Measurements from ENCODE around the gene FLII.

FLII gene

GRCh38 chr17:18225121-18225641 lies 33.4 kb downstream of the FLII start, which contains the start of gene LLGL1 (continued):
- TF ChIP-seq ZNF335 (tag by site-specific recombination; conservative IDR thresholded peaks at IDR 0.05) (peak; percentile 82), ZNF433 (tag by site-specific recombination; IDR thresholded peaks at IDR 0.05; ENCODE audit: low read depth) (no peak), PRDM10 (tag by site-specific recombination; IDR thresholded peaks at IDR 0.05) (peak; percentile 95), ZNF558 (tag by site-specific recombination; IDR thresholded peaks at IDR 0.05) (no peak), ZNF155 (tag by site-specific recombination; IDR thresholded peaks at IDR 0.05) (no peak), ZNF692 (tag by site-specific recombination; IDR thresholded peaks at IDR 0.05) (no peak), WT1 (tag by site-specific recombination; IDR thresholded peaks at IDR 0.05) (no peak), ZNF266 (tag by site-specific recombination; IDR thresholded peaks at IDR 0.05; ENCODE audit: low read depth) (no peak), ZNF670 (tag by site-specific recombination; IDR thresholded peaks at IDR 0.05; ENCODE audit: low read depth) (no peak), KLF1 (tag by site-specific recombination; IDR thresholded peaks at IDR 0.05) (0 out of 2 replicates have a peak, but pooled peaks have one; percentile 15), KLF9 (tag by site-specific recombination; IDR thresholded peaks at IDR 0.05; ENCODE audit: low read depth) (no peak), KLF7 (tag by site-specific recombination; IDR thresholded peaks at IDR 0.05; ENCODE audit: borderline replicate concordance) (no peak), INSM2 (tag by site-specific recombination; IDR thresholded peaks at IDR 0.05) (no peak), ZNF645 (tag by site-specific recombination; IDR thresholded peaks at IDR 0.05) (no peak), ZNF184 (tag by site-specific recombination; IDR thresholded peaks at IDR 0.05) (no peak), ZNF629 (tag by site-specific recombination; IDR thresholded peaks at IDR 0.05) (peak; percentile 12; the same call in 1 of the 2 replicates), ZNF391 (tag by site-specific recombination; IDR thresholded peaks at IDR 0.05; ENCODE audit: borderline replicate concordance, low read depth) (no peak), ZNF610 (tag by site-specific recombination; IDR thresholded peaks at IDR 0.05; ENCODE audit: borderline replicate concordance) (no peak), ZNF37A (tag by site-specific recombination; IDR thresholded peaks at IDR 0.05) (no peak), SCRT2 (tag by site-specific recombination; IDR thresholded peaks at IDR 0.05) (no peak), ZNF175 (tag by site-specific recombination; IDR thresholded peaks at IDR 0.05) (no peak), ZNF624 (tag by site-specific recombination; IDR thresholded peaks at IDR 0.05) (no peak), GLI4 (tag by site-specific recombination; IDR thresholded peaks at IDR 0.05) (no peak), ZNF423 (tag by site-specific recombination; IDR thresholded peaks at IDR 0.05) (no peak)
- TF ChIP-seq, protein P1, sequence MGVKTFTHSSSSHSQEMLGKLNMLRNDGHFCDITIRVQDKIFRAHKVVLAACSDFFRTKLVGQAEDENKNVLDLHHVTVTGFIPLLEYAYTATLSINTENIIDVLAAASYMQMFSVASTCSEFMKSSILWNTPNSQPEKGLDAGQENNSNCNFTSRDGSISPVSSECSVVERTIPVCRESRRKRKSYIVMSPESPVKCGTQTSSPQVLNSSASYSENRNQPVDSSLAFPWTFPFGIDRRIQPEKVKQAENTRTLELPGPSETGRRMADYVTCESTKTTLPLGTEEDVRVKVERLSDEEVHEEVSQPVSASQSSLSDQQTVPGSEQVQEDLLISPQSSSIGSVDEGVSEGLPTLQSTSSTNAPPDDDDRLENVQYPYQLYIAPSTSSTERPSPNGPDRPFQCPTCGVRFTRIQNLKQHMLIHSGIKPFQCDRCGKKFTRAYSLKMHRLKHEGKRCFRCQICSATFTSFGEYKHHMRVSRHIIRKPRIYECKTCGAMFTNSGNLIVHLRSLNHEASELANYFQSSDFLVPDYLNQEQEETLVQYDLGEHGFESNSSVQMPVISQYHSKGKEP (tag by site-specific recombination; IDR thresholded peaks at IDR 0.05) = no peak; the same call in 1 of the 2 replicates
- TF ChIP-seq, protein P2, sequence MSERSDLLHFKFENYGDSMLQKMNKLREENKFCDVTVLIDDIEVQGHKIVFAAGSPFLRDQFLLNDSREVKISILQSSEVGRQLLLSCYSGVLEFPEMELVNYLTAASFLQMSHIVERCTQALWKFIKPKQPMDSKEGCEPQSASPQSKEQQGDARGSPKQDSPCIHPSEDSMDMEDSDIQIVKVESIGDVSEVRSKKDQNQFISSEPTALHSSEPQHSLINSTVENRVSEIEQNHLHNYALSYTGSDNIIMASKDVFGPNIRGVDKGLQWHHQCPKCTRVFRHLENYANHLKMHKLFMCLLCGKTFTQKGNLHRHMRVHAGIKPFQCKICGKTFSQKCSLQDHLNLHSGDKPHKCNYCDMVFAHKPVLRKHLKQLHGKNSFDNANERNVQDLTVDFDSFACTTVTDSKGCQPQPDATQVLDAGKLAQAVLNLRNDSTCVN (tag by site-specific recombination; optimal IDR thresholded peaks at IDR 0.05) = peak; percentile 84

Measured in HEK293 (cell line).